Effector memory CD8-positive, alpha-beta T cell (primary cell): ENCODE data around the gene TRIM15.

Experiments
- ATAC-seq: fragments of 150-1000 bp; cut with Tn5 transposase; replicated peaks from 2 replicates; pipeline ENCODE4 v1.10.0; 2021; ENCODE audit warnings: mild to moderate bottlenecking, moderate library complexity
- DNase-seq, 3 experiments: peaks; one replicate each; pipeline ENCODE4 v3.0.0; 2021
- H3K27ac Mint-ChIP-seq, 2 donors: one replicate each; pipeline ENCODE4 v1.8.0; 2022; ENCODE audit warnings: mild to moderate bottlenecking in 2 of 2, mixed read lengths in 2 of 2, moderate library complexity in 2 of 2
- H3K27me3 Mint-ChIP-seq, 2 donors: one replicate each; pipeline ENCODE4 v1.8.0; 2022; ENCODE audit warnings: mixed read lengths in 2 of 2
- H3K36me3 Mint-ChIP-seq: one replicate; pipeline ENCODE4 v1.8.0; 2022; ENCODE audit warnings: mild to moderate bottlenecking, moderate library complexity, mixed read lengths; ENCODE audit not compliant: insufficient read depth
- H3K4me1 Mint-ChIP-seq, 2 donors: one replicate each; pipeline ENCODE4 v1.8.0; 2022; ENCODE audit warnings: low read depth in 2 of 2, mixed read lengths in 2 of 2
- H3K4me3 Mint-ChIP-seq, 2 donors: one replicate each; pipeline ENCODE4 v1.8.0; 2022; ENCODE audit warnings: mild to moderate bottlenecking in 2 of 2, mixed read lengths in 2 of 2, moderate library complexity in 2 of 2
- H3K9me3 Mint-ChIP-seq, 2 donors: one replicate each; pipeline ENCODE4 v1.8.0; 2022; ENCODE audit warnings: mixed read lengths in 2 of 2

Gene TRIM15

DNA sequence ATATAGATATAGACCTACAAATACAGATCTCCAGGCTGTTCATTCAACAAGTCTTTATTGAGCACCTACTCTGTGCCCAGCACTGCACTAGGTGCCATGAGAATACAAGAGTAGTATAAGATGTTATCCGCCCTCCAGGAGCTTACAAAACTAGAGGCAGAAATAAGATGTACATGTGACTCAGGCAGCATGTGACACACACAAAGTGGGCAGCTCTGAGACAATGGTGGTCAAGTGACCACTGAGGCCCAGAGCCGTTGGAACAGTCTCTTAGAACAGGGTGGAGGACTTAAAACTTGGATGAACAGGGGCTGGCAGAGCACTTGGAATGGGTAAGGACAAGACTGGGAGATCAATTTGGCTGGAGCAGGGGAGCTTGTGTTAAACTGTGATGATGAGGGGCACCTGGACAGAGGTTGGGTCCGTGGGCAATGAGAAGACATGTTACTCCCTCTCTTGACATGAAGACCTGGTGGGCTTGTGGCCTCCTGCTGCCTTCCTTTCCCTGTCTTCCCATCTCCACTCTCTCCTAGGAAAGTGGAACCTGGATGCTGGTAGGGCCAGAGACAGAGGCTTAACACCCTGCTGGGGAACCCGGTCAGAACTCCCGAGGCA lies 21.2 kb downstream of the TRIM15 start:
- H3K27ac Mint-ChIP-seq, result peak overlapping the region; percentile 42 to 76
- H3K9me3 Mint-ChIP-seq, result peaks cover 0 to 4% of the 10 kb centered on the region in 2 donors
- peaks cover 4 to 11% of the 10 kb centered on the region in 2 donors for H3K27me3 Mint-ChIP-seq
- ATAC-seq, result no peak
- H3K36me3 Mint-ChIP-seq, result peaks cover 54% of the 10 kb centered on the region
- peaks cover 0 to 5% of the 10 kb centered on the region in 2 donors for H3K4me1 Mint-ChIP-seq
- no peak for DNase-seq
- no peak overlapping the region for H3K4me3 Mint-ChIP-seq

DNA sequence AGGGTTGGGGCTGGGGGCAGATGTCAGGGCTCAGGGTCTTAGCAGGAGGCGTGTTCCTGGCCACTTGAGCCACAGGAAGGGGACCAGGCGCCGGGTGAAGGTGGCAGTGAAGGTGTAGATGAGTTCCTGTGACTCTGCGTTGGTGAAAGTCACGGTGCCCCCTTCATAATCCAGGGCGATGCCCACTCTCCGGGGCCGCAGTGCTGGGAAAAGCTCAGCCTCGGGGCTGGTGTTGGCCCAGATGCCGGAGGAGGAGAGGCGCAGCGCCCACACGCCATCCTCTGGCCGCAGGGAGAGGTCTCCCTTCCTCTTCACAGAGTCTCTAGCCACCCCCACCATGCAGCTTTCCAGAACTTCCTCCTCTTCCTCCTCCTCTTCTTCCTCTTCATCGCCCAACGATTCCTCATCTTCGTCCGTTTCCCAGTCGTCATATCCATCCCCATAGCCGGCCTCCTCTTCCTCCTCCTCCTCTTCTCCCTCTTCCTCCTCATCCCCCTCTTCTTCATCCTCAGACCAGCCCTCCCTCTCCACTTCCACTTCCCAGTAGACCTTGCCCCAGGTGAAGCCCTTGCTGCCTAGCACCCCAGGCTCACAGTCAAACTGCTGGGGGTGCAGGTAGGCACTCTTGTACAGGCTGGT lies 22.6 kb downstream of the TRIM15 start:
- peaks cover 0 to 1% of the 10 kb centered on the region in 2 donors for H3K9me3 Mint-ChIP-seq
- peaks cover 69% of the 10 kb centered on the region for H3K36me3 Mint-ChIP-seq
- H3K27me3 Mint-ChIP-seq, result peaks cover 0 to 5% of the 10 kb centered on the region in 2 donors
- DNase-seq (no peak), ATAC-seq (no peak)
- peak overlapping the region in 1 of 2 donors; percentile 76 for H3K27ac Mint-ChIP-seq
- no peak overlapping the region for H3K4me3 Mint-ChIP-seq
- peaks cover 0 to 5% of the 10 kb centered on the region in 2 donors for H3K4me1 Mint-ChIP-seq

DNA sequence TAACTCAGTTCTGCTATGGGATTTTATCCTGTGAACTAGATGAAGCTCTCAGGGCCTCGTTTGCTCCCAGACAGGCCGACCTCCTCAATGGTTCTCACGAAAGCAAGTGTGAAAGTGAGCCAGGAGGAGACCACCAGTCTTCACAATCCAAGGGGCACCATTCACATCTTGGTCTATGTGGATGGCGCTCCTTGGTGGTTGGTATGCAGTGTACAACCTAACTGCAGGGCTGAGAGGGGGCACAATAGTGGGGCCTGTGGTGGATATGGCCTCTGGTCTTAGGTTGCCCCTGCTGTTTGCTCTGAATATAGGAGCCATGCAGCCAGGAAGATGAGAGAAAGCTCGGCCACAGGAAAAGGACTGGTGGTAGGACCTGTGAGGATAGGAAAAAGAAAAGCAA lies 25.2 kb downstream of the TRIM15 start:
- H3K4me3 Mint-ChIP-seq, result no peak overlapping the region
- peaks cover 80% of the 10 kb centered on the region for H3K36me3 Mint-ChIP-seq
- DNase-seq (no peak), ATAC-seq (no peak)
- no peaks in the 10 kb centered on the region for H3K9me3 Mint-ChIP-seq
- peak overlapping the region; percentile 39 to 47 for H3K27ac Mint-ChIP-seq
- H3K27me3 Mint-ChIP-seq, result no peaks in the 10 kb centered on the region
- peaks cover 3 to 9% of the 10 kb centered on the region in 2 donors for H3K4me1 Mint-ChIP-seq

DNA sequence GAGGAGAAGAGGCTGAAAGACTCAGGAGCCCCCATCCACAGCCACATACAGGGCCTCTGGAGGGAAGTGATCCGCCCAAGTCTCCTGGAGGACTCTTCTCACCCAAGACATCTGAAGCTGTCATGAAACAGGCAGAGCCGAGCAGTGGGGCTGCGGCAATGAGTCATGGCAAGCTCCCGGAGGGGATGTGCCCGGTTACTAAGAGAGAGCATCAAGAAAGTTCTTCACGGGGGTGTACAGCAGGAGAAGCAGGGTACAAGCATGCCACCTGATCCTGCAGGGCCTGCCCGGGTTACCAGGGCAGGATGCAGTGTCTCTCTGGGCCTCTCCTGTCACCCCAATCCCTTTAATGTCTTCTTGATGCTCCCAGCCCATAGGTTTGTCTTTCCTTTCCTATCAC lies 28.7 kb downstream of the TRIM15 start:
- Mint-ChIP-seq H3K9me3 (no peaks in the 10 kb centered on the region), H3K27ac (peak overlapping the region in 1 of 2 donors; percentile 73), H3K4me3 (no peak overlapping the region), H3K4me1 (peaks cover 8 to 11% of the 10 kb centered on the region in 2 donors), H3K27me3 (no peaks in the 10 kb centered on the region), H3K36me3 (peaks cover 72% of the 10 kb centered on the region)
- DNase-seq, result no peak
- ATAC-seq, result no peak

- Mint-ChIP-seq H3K4me3 (no peak overlapping the region), H3K4me1 (peaks cover 14 to 28% of the 10 kb centered on the region in 2 donors), H3K36me3 (peaks cover 70% of the 10 kb centered on the region), H3K9me3 (no peaks in the 10 kb centered on the region), H3K27me3 (no peaks in the 10 kb centered on the region), H3K27ac (peak overlapping the region; percentile 59 to 91)
- ATAC-seq (no peak), DNase-seq (no peak)
These were observed 31.7 kb downstream of the TRIM15 start for GRCh38 chr6:30194797-30195690.

GRCh38 chr6:30195951-30196350 lies 32.6 kb downstream of the TRIM15 start:
- H3K36me3 Mint-ChIP-seq, result peaks cover 67% of the 10 kb centered on the region
- peaks cover 20 to 34% of the 10 kb centered on the region in 2 donors for H3K4me1 Mint-ChIP-seq
- no peak for DNase-seq
- no peaks in the 10 kb centered on the region for H3K9me3 Mint-ChIP-seq
- H3K27me3 Mint-ChIP-seq, result no peaks in the 10 kb centered on the region
- no peak overlapping the region for H3K4me3 Mint-ChIP-seq
- ATAC-seq, result no peak
- H3K27ac Mint-ChIP-seq, result peak overlapping the region; percentile 59 to 91

- H3K36me3 Mint-ChIP-seq, result peaks cover 67% of the 10 kb centered on the region
- ATAC-seq, result no peak
These were observed 33.0 kb downstream of the TRIM15 start for GRCh38 chr6:30196376-30196775.

DNA sequence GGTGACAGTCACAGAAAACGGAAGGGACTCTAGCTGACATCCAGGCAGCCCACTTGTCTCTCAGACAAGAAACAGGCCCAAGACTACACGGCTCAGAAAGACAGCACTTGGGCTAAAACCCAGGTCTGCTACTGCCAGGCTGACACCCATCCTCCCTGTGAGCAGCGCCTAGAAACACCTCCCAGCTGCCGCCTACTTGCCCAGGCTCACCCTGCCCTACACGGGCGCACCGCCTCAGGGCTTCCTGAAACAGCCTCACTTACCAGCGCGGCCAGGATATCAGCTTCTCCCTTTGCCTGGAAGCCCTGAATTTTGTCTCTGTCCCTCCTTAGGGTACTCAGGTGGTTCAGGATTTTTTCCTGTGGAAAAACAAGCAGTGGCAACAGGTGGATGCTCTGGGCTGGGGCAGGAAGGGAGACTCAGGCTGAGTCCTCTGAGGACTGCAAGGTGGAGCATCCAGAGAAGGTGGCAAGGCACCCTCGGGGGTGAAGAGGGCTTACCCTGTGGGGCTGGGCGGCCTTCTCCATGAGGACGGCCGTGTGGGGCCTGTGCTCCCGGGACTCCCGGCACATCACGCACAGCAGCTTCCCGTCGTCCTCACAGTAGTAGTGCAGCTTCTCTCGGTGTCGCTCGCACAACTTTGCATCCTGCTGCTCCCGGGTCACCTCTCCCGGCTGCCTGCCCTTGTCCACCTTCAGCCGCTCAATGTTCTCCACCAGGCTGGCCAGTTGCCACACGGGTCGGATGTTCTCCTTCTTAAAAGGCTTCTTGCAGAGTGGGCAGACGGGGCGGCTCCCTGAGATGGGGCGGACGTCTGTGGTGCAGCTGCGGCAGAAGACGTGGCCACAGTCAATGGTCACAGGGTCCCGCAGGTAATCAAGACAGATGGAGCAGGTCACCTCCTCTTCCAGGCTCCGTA lies 35.1 kb downstream of the TRIM15 start:
- Mint-ChIP-seq H3K27ac (peak overlapping the region; percentile 42 to 74), H3K36me3 (peaks cover 65% of the 10 kb centered on the region), H3K4me3 (no peak overlapping the region), H3K9me3 (no peaks in the 10 kb centered on the region), H3K4me1 (peaks cover 19 to 37% of the 10 kb centered on the region in 2 donors), H3K27me3 (no peaks in the 10 kb centered on the region)
- ATAC-seq, result no peak
- no peak for DNase-seq

More at GRCh38 chr6:30196376-30196775, 33.0 kb downstream of the TRIM15 start:
- Mint-ChIP-seq H3K4me1 (peaks cover 21 to 34% of the 10 kb centered on the region in 2 donors), H3K27ac (peak overlapping the region; percentile 59 to 91), H3K9me3 (no peaks in the 10 kb centered on the region), H3K4me3 (no peak overlapping the region), H3K27me3 (no peaks in the 10 kb centered on the region)
- DNase-seq, result no peak

- ATAC-seq, result no peak
- no peak for DNase-seq
- Mint-ChIP-seq H3K36me3 (peaks cover 58% of the 10 kb centered on the region), H3K9me3 (no peaks in the 10 kb centered on the region), H3K4me1 (peaks cover 27 to 50% of the 10 kb centered on the region in 2 donors), H3K27me3 (no peaks in the 10 kb centered on the region), H3K27ac (peak overlapping the region; percentile 54 to 75), H3K4me3 (no peak overlapping the region)
These were observed 37.4 kb downstream of the TRIM15 start for GRCh38 chr6:30200551-30201281.

DNA sequence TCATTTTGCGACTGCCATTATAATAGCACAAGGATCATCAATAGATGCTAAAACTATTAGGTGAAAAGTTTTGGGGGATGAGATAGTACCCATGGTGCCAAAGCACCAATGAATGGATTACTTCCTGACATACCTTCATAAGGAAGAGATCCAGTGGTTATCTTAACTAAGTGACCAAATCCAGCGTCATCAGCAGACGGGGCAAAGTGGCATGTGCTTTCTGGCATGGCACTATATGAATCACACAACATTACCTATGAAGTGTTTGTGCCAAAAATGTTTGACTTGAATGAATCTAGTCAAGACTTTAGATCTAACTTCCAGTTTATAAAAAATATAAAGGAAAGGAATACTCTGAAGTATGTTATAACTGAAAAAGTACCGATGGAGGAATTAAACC lies 39.0 kb downstream of the TRIM15 start:
- DNase-seq (no peak), ATAC-seq (no peak)
- no peaks in the 10 kb centered on the region for H3K27me3 Mint-ChIP-seq
- H3K27ac Mint-ChIP-seq, result no peak overlapping the region
- H3K4me1 Mint-ChIP-seq, result peaks cover 32 to 61% of the 10 kb centered on the region in 2 donors
- no peaks in the 10 kb centered on the region for H3K9me3 Mint-ChIP-seq
- H3K36me3 Mint-ChIP-seq, result peaks cover 48% of the 10 kb centered on the region
- no peak overlapping the region for H3K4me3 Mint-ChIP-seq

- no peak for DNase-seq
- peaks cover 44 to 64% of the 10 kb centered on the region in 2 donors for H3K4me1 Mint-ChIP-seq
- no peaks in the 10 kb centered on the region for H3K27me3 Mint-ChIP-seq
- H3K27ac Mint-ChIP-seq, result peak overlapping the region; percentile 13 to 41
- no peak overlapping the region for H3K4me3 Mint-ChIP-seq
- no peak for ATAC-seq
- peaks cover 40% of the 10 kb centered on the region for H3K36me3 Mint-ChIP-seq
- H3K9me3 Mint-ChIP-seq, result no peaks in the 10 kb centered on the region
These were observed 40.8 kb downstream of the TRIM15 start for GRCh38 chr6:30204116-30204515.

GRCh38 chr6:30206152-30206551 lies 42.8 kb downstream of the TRIM15 start:
- ATAC-seq, result no peak
- no peaks in the 10 kb centered on the region for H3K9me3 Mint-ChIP-seq
- H3K36me3 Mint-ChIP-seq, result peaks cover 28% of the 10 kb centered on the region
- H3K4me3 Mint-ChIP-seq, result no peak overlapping the region
- no peaks in the 10 kb centered on the region for H3K27me3 Mint-ChIP-seq
- no peak for DNase-seq
- peak overlapping the region; percentile 62 to 80 for H3K27ac Mint-ChIP-seq
- H3K4me1 Mint-ChIP-seq, result peaks cover 52 to 70% of the 10 kb centered on the region in 2 donors
